Neuronal stem cell (in vitro differentiated cells): ENCODE results near the gene DPYSL4.

Source experiments
- DNase-seq: peaks from one replicate; pipeline ENCODE4 v3.0.0-alpha.2; 2013; ENCODE audit warnings: low spot score
- H2AFZ ChIP-seq: one replicate; pipeline ENCODE4 v1.6.1; 2013; ENCODE audit warnings: mild to moderate bottlenecking, low read length, inconsistent platforms
- H2AK5ac ChIP-seq: 2 replicates; pipeline ENCODE4 v1.6.1; 2013; ENCODE audit warnings: low read depth, mild to moderate bottlenecking, inconsistent platforms, low read length, moderate library complexity, mixed read lengths
- H2BK120ac ChIP-seq: 2 replicates; pipeline ENCODE4 v1.6.1; 2013; ENCODE audit warnings: low read depth, mild to moderate bottlenecking, inconsistent platforms, low read length, moderate library complexity, mixed read lengths
- H2BK12ac ChIP-seq: one replicate; pipeline ENCODE4 v1.6.1; 2013; ENCODE audit warnings: low read length, inconsistent platforms
- H2BK15ac ChIP-seq: 2 replicates; pipeline ENCODE4 v1.6.1; 2013; ENCODE audit warnings: mild to moderate bottlenecking, low read length, inconsistent platforms, mixed read lengths
- H2BK5ac ChIP-seq: one replicate; pipeline ENCODE4 v1.6.1; 2013; ENCODE audit warnings: inconsistent platforms, mild to moderate bottlenecking, low read length, moderate library complexity
- H3K14ac ChIP-seq: one replicate; pipeline ENCODE4 v1.6.1; 2013; ENCODE audit warnings: low read length, inconsistent platforms
- H3K18ac ChIP-seq: 2 replicates; pipeline ENCODE4 v1.6.1; 2013; ENCODE audit warnings: low read length, inconsistent platforms
- H3K23ac ChIP-seq: 2 replicates; pipeline ENCODE4 v1.6.1; 2013; ENCODE audit warnings: low read depth, mild to moderate bottlenecking, mixed read lengths, low read length, inconsistent platforms; ENCODE audit not compliant: poor library complexity
- H3K27ac ChIP-seq: replicated peaks from 3 replicates; pipeline ENCODE4 v1.5.1; 2013; ENCODE audit warnings: low read length, inconsistent platforms
- H3K27me3 ChIP-seq, 3 experiments: 2 replicates each; pipeline ENCODE4 v1.6.1; 2013; ENCODE audit warnings: low read length in 3 of 3, mild to moderate bottlenecking in 2 of 3, inconsistent platforms in 1 of 3, low read depth in 1 of 3, mixed read lengths in 1 of 3, moderate library complexity in 1 of 3; ENCODE audit not compliant: control insufficient read depth in 3 of 3, insufficient read depth in 3 of 3
- H3K36me3 ChIP-seq, 2 donors: replicated peaks in 1 of 2; 2 replicates each; pipeline ENCODE4 v1.6.1; 2013; ENCODE audit warnings: low read length in 2 of 2; ENCODE audit not compliant: control insufficient read depth in 2 of 2, insufficient read depth in 2 of 2
- H3K4ac ChIP-seq: 2 replicates; pipeline ENCODE4 v1.6.1; 2013; ENCODE audit warnings: inconsistent platforms, mild to moderate bottlenecking, low read length, moderate library complexity
- H3K4me1 ChIP-seq, 2 donors: 1 replicate in 1 of 2; 2 replicates in 1 of 2; pipeline ENCODE4 v1.6.1; 2013; ENCODE audit warnings: low read length in 2 of 2, low read depth in 1 of 2; ENCODE audit not compliant: control insufficient read depth in 2 of 2, insufficient read depth in 1 of 2
- H3K4me2 ChIP-seq: one replicate; pipeline ENCODE4 v1.6.1; 2013; ENCODE audit warnings: mild to moderate bottlenecking, low read length, inconsistent platforms; ENCODE audit not compliant: insufficient read depth, poor library complexity, severe bottlenecking
- H3K4me3 ChIP-seq, 2 donors: 2 replicates each; pipeline ENCODE4 v1.5.1; 2013; ENCODE audit warnings: low read length in 2 of 2, mild to moderate bottlenecking in 2 of 2, inconsistent platforms in 1 of 2, moderate library complexity in 1 of 2
- H3K79me1 ChIP-seq: one replicate; pipeline ENCODE4 v1.6.1; 2013; ENCODE audit warnings: low read depth, mild to moderate bottlenecking, inconsistent platforms, low read length, moderate library complexity
- H3K9ac ChIP-seq: one replicate; pipeline ENCODE4 v1.6.1; 2013; ENCODE audit warnings: mild to moderate bottlenecking, low read depth, low read length, inconsistent platforms; ENCODE audit not compliant: poor library complexity
- H3K9me3 ChIP-seq, 2 donors: replicated peaks in 1 of 2; 2 replicates each; pipeline versions ENCODE3 to v1.6.1; 2013; ENCODE audit warnings: low read length in 2 of 2, mild to moderate bottlenecking in 2 of 2, inconsistent platforms in 1 of 2, low read depth in 1 of 2, mixed read lengths in 1 of 2, moderate library complexity in 1 of 2; ENCODE audit not compliant: control insufficient read depth in 2 of 2, insufficient read depth in 1 of 2
- H4K8ac ChIP-seq: one replicate; pipeline ENCODE4 v1.6.1; 2013; ENCODE audit warnings: low read depth, mild to moderate bottlenecking, inconsistent platforms, low read length, moderate library complexity
- H4K91ac ChIP-seq: one replicate; pipeline ENCODE4 v1.6.1; 2013; ENCODE audit warnings: low read length, low read depth, mild to moderate bottlenecking, inconsistent platforms; ENCODE audit not compliant: poor library complexity
- WGBS, 2 donors: extraction: QIAGEN DNeasy Blood & Tissue Kit; methylation state at CpG; one replicate each; pipeline ENCODE4 v1.1.7; 2013; ENCODE audit warnings: missing lambda C conversion rate in 2 of 2, mixed read lengths in 1 of 2; ENCODE audit not compliant: insufficient read length in 2 of 2, insufficient replicate concordance in 1 of 2; ENCODE audit errors: extremely low coverage in 2 of 2; 5-methylcytosine and 5-hydroxymethylcytosine counted together

The DPYSL4 gene

DNA sequence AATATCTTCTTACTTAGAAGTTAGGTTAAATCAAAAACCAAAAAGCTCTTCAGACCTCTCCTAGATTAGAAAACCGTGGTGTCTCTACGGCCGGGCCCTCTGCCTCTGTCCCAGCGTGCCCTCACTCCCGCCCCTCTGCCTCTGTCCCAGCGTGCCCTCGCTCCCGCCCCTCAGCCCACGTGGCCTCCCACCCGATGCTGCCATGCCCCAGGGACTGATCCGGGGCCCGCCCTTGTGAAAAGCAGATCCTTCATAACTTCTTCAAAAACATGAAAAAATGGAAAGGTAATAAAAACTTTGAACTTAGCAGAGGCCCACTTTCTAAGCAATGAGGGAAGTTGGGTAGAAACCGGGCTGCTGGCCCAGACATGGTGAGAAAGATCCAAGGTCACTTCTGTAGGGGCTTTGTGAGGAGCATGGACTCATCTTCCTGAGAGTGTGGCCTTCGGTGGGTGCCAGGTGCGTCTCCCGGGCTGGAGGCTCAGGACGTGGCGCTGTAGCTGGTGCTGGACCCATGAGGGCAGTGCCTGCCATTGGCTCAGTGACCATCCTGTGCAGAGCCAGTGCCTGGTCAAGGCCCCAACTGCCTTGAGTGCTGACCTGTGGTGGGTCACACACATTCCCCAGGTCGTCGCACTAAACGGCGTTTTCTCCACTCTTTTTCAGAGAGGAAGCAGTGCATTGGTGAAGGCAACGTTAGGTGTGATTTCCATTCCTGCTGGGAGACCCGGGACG, 4.9 kb upstream of the DPYSL4 start:
- peaks cover 9 to 78% (median 62%) of the 10 kb centered on the region in 3 experiments for H3K27me3 ChIP-seq
- H2AK5ac ChIP-seq = no peak overlapping the region
- H3K9me3 ChIP-seq = peaks cover 0 to 7% of the 10 kb centered on the region in 2 donors
- H3K4me3 ChIP-seq = no peak overlapping the region
- no peak overlapping the region for H4K91ac ChIP-seq
- H2AFZ ChIP-seq = no peak overlapping the region
- no peak overlapping the region for H2BK5ac ChIP-seq
- peaks cover 3 to 6% of the 10 kb centered on the region in 2 donors for H3K4me1 ChIP-seq
- no peak overlapping the region for H3K9ac ChIP-seq
- H3K18ac ChIP-seq = no peak overlapping the region
- H3K27ac ChIP-seq = no peak overlapping the region
- no peak for DNase-seq
- no peak overlapping the region for H2BK12ac ChIP-seq
- no peak overlapping the region for H3K4ac ChIP-seq
- H3K36me3 ChIP-seq = peaks cover 0 to 2% of the 10 kb centered on the region in 2 donors
- no peak overlapping the region for H4K8ac ChIP-seq
- no CpG with 5 or more reads among the region's 25 CpGs for WGBS, 2 donors
- peaks cover 2% of the 10 kb centered on the region for H3K79me1 ChIP-seq
- no peak overlapping the region for H2BK120ac ChIP-seq
- no peak overlapping the region for H3K4me2 ChIP-seq
- no peak overlapping the region for H3K14ac ChIP-seq
- no peak overlapping the region for H2BK15ac ChIP-seq
- no peak overlapping the region for H3K23ac ChIP-seq

DNA sequence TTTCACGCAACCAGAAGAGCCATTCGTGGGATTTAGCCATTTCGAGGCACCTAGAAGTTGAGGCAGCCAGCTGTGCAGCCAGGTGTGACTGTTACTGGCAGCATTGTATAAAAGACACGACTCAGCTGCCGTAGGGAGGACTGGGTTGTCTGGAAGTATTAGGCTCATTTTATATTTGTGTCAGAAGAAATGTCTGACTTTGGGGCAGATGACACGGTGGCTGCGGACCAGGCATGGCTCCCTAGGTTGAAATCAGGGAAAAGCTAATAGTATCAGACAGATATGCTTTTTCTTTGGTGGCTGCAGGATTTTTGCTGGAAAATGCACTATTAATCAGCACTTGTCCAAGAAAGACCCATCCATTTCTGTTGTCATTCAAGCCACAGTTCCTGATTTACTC, 4.2 kb upstream of the DPYSL4 start:
- Histone ChIP-seq H2BK5ac (no peak overlapping the region), H2BK12ac (no peak overlapping the region), H2AFZ (no peak overlapping the region), H3K23ac (peak overlapping the region; percentile 47), H3K4me1 (peaks cover 2 to 5% of the 10 kb centered on the region in 2 donors), H2AK5ac (no peak overlapping the region), H3K27me3 (peaks cover 9 to 70% (median 57%) of the 10 kb centered on the region in 3 experiments), H4K91ac (no peak overlapping the region), H3K4me3 (no peak overlapping the region), H2BK15ac (no peak overlapping the region), H2BK120ac (no peak overlapping the region), H3K4me2 (no peak overlapping the region), H3K9me3 (peaks cover 0 to 6% of the 10 kb centered on the region in 2 donors), H4K8ac (no peak overlapping the region), H3K9ac (no peak overlapping the region), H3K4ac (no peak overlapping the region), H3K18ac (no peak overlapping the region), H3K36me3 (peaks cover 0 to 2% of the 10 kb centered on the region in 2 donors), H3K27ac (no peak overlapping the region), H3K14ac (no peak overlapping the region), H3K79me1 (peaks cover 2% of the 10 kb centered on the region)
- no peak for DNase-seq
- no CpG with 5 or more reads among the region's 7 CpGs for WGBS, 2 donors

DNA sequence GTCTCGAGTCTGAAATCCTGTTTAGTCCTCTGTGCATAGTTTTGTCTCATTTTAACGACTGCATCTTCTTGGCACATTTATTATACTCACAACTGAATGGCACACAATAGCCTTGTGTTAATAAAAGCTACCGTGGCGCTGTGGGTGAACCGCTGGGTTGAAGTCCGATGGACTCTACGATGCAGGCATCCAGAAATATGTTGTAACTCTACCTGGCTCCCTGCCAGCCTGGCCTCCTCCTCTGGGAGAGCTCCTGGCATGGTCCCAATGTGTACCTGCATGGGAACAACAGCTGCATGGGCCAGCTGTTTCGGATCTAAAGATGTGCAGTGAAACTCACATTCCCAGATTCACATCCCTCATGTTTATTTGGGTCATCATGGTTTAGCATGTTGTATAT, 3.7 kb upstream of the DPYSL4 start:
- H3K79me1 ChIP-seq = peaks cover 2% of the 10 kb centered on the region
- no peak overlapping the region for H2BK5ac ChIP-seq
- no peak overlapping the region for H3K14ac ChIP-seq
- H4K8ac ChIP-seq = no peak overlapping the region
- no peak overlapping the region for H2AFZ ChIP-seq
- peaks cover 9 to 66% (median 55%) of the 10 kb centered on the region in 3 experiments for H3K27me3 ChIP-seq
- H3K36me3 ChIP-seq = peaks cover 0 to 2% of the 10 kb centered on the region in 2 donors
- H3K18ac ChIP-seq = no peak overlapping the region
- H3K4me2 ChIP-seq = no peak overlapping the region
- WGBS, 2 donors = no CpG with 5 or more reads among the region's 8 CpGs
- no peak overlapping the region for H4K91ac ChIP-seq
- H3K9ac ChIP-seq = no peak overlapping the region
- H2BK120ac ChIP-seq = no peak overlapping the region
- H3K23ac ChIP-seq = no peak overlapping the region
- no peak overlapping the region for H3K27ac ChIP-seq
- H3K9me3 ChIP-seq = peaks cover 0 to 3% of the 10 kb centered on the region in 2 donors
- DNase-seq = no peak
- H2BK15ac ChIP-seq = no peak overlapping the region
- H3K4me1 ChIP-seq = peaks cover 4 to 9% of the 10 kb centered on the region in 2 donors
- no peak overlapping the region for H3K4me3 ChIP-seq
- no peak overlapping the region for H2BK12ac ChIP-seq
- H3K4ac ChIP-seq = no peak overlapping the region
- no peak overlapping the region for H2AK5ac ChIP-seq

DNA sequence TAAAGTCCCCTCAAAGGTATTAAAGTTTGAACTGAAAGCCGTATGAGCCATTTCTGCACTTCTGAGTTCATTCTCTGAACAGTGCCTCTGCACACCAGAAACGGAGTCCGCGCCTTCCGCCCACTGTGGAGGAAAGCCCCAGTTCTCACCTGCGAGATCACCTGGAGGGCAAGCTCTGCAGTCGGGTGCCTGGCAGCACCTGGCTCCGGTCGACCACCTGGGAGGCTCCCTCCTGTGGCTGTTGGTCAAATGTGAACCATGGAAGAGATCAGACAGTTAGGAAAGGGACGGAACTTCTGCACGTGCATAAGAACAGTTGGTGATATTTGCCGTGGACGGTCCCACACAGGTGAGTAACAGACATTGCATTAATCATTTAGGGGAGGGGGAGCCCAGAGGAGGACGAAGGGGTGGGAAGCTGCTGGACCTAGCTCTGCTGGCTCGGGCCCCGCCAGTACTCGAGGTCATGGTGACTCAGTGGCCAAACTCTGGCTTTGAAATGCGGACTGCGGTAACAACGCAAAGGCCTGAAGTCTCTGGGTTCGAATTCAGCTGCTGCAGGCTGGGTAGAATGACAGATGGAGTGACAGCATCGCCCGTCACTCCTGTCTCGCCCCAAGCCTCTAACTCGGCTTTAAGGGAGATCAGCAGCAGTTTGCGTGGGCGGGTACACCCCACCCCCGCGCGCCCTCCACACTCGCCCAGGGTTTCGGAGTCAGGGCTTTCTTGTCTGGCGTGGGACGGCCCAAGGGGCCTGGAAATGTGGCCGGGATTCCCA, 1.7 kb upstream of the DPYSL4 start:
- peaks cover 9 to 57% (median 55%) of the 10 kb centered on the region in 3 experiments for H3K27me3 ChIP-seq
- no peak for DNase-seq
- WGBS, 2 donors = no CpG with 5 or more reads among the region's 35 CpGs
- H2AFZ ChIP-seq = no peak overlapping the region
- peaks cover 5 to 18% of the 10 kb centered on the region in 2 donors for H3K36me3 ChIP-seq
- no peak overlapping the region for H2BK120ac ChIP-seq
- no peak overlapping the region for H3K4ac ChIP-seq
- H3K4me2 ChIP-seq = peak overlapping the region; percentile 86
- no peak overlapping the region for H2AK5ac ChIP-seq
- peak overlapping the region in 1 of 2 donors; percentile 57 for H3K4me3 ChIP-seq
- H3K18ac ChIP-seq = no peak overlapping the region
- H3K27ac ChIP-seq = no peak overlapping the region
- no peak overlapping the region for H4K91ac ChIP-seq
- no peak overlapping the region for H4K8ac ChIP-seq
- H3K14ac ChIP-seq = no peak overlapping the region
- no peak overlapping the region for H2BK15ac ChIP-seq
- H3K9me3 ChIP-seq = peaks cover 0 to 3% of the 10 kb centered on the region in 2 donors
- H2BK12ac ChIP-seq = no peak overlapping the region
- H3K9ac ChIP-seq = no peak overlapping the region
- no peak overlapping the region for H2BK5ac ChIP-seq
- peaks cover 8% of the 10 kb centered on the region for H3K79me1 ChIP-seq
- no peak overlapping the region for H3K23ac ChIP-seq
- peaks cover 8 to 9% of the 10 kb centered on the region in 2 donors for H3K4me1 ChIP-seq
